ENCODE measurements around the gene NDUFB5. TPM values are rescaled to one million over a fixed set of nuclear protein-coding genes. Genes with fewer than 3 reads are reported as not detected.

Gene NDUFB5
- 100 to 1,000 TPM in 2 of 4 donors, 10 to 100 TPM in 2; 55.9 to 123 (median 95.2) TPM for total RNA-seq

- intact Hi-C loops (cut with DNase I), result no loop called here
- peaks cover 11 to 43% (median 23%) of the 10 kb centered on the region in 3 donors for H3K4me1 ChIP-seq
- DNase-seq, result peak; percentile 71
- H3K9me3 ChIP-seq, result no peaks in the 10 kb centered on the region
- H3K4me3 ChIP-seq, result peak within 1 kb of the TSS; percentile 66 to 98 (median 88)
- TF ChIP-seq POLR2A (IDR thresholded peaks at IDR 0.05), result peak in 3 of 4 donors; percentile 40 to 75 (median 58)
- TF ChIP-seq, protein P1, sequence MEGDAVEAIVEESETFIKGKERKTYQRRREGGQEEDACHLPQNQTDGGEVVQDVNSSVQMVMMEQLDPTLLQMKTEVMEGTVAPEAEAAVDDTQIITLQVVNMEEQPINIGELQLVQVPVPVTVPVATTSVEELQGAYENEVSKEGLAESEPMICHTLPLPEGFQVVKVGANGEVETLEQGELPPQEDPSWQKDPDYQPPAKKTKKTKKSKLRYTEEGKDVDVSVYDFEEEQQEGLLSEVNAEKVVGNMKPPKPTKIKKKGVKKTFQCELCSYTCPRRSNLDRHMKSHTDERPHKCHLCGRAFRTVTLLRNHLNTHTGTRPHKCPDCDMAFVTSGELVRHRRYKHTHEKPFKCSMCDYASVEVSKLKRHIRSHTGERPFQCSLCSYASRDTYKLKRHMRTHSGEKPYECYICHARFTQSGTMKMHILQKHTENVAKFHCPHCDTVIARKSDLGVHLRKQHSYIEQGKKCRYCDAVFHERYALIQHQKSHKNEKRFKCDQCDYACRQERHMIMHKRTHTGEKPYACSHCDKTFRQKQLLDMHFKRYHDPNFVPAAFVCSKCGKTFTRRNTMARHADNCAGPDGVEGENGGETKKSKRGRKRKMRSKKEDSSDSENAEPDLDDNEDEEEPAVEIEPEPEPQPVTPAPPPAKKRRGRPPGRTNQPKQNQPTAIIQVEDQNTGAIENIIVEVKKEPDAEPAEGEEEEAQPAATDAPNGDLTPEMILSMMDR (IDR thresholded peaks at IDR 0.05), result no peak
- H3K36me3 ChIP-seq, result peaks cover 0 to 42% (median 7%) of the 10 kb centered on the region in 3 donors
- H3K27ac ChIP-seq, result peak within 1 kb of the TSS; percentile 93 to 98 (median 94)
- WGBS, 2 donors, result 0 to 1% methylated on average over 19 to 22 of the region's 45 CpGs
- H3K27me3 ChIP-seq, result no peaks in the 10 kb centered on the region
Measured at GRCh38 chr3:179604321-179605078, at the start of gene NDUFB5, which contains the start of gene MRPL47. NDUFB5 (plus strand) TSS chr3:179604794; CDS start chr3:179604816, 22 bp downstream. MRPL47 (minus strand) TSS chr3:179604638; CDS start chr3:179604624, 14 bp downstream.

DNA sequence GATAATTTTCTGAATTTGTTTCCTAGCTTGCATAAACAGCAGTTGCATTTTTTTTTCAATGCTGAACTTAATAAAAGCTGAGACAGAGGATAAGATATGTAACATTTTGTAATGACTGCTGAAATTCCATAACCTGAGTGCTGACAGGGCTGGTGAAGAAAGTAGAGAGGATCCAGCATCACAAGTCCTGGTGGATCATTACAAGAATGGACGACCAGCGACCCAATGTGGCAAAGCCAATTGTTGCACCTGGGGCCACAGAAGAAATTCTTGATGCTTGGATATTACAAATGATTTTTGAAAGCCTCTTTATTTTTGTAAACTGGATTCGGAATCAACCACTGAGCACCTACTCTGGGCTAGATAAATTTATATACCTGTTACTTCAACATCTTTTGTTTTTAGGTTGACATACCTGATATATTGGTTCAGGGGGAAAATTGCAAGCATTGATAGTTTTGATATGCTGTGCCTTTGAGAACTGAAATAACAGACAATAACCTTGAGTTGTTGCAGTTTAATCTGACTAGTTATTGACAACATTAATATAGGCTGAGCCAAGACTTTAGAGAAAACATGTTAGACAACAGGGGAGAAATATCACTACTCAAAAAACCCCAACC lies 45.7 kb upstream of the NDUFB5 start:
- WGBS, 2 donors, result 0 to 2% methylated on average over 3 of the region's 3 CpGs
- intact Hi-C loops (cut with DNase I), result loop anchor here (10.0 kb wide), 1 partner anchor 134 kb away; no protein-coding TSS in a partner anchor

DNA sequence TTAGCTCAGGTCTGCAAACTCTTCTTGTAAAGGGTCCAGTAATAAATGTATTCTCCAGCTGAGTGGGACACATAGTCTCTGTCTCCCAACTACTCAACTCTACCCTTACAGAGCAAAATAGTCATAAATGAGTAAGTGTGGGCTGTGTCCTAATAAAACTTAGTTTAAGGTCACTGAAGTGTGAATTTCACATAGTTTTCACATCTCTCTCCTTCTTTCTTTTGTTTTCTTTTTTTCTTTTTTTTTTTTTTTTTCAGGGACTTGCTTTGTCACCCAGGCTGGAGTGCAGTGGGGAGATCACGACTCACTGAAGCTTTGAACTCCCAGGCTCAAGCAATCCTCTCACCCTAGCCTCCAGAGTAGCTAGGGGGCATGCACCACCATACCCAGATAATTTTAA lies 43.8 kb upstream of the NDUFB5 start:
- intact Hi-C loops (cut with DNase I), result loop anchor here (10.0 kb wide), 1 partner anchor 216 kb away; the partner anchor contains the start of gene MFN1
- DNase-seq, result no peak
- Histone ChIP-seq H3K4me1 (peaks cover 8 to 25% (median 10%) of the 10 kb centered on the region in 3 donors), H3K36me3 (no peaks in the 10 kb centered on the region), H3K27me3 (no peaks in the 10 kb centered on the region), H3K9me3 (no peaks in the 10 kb centered on the region), H3K27ac (no peak overlapping the region), H3K4me3 (no peak overlapping the region)
- TF ChIP-seq, protein P1 (IDR thresholded peaks at IDR 0.05), result no peak
- no peak for TF ChIP-seq POLR2A (IDR thresholded peaks at IDR 0.05)
- WGBS, 2 donors, result 75 to 80% methylated on average over 1 of the region's 1 CpG

More for the DNA sequence above, 45.7 kb upstream of the NDUFB5 start:
- Histone ChIP-seq H3K36me3 (no peaks in the 10 kb centered on the region), H3K9me3 (no peaks in the 10 kb centered on the region), H3K4me1 (peaks cover 3 to 11% (median 3%) of the 10 kb centered on the region in 3 donors), H3K4me3 (no peak overlapping the region), H3K27ac (no peak overlapping the region), H3K27me3 (no peaks in the 10 kb centered on the region)
- no peak for TF ChIP-seq POLR2A (IDR thresholded peaks at IDR 0.05)
- TF ChIP-seq, protein P1 (IDR thresholded peaks at IDR 0.05), result peak in 5 of 6 experiments; percentile 45 to 85 (median 69)
- DNase-seq, result no peak

GRCh38 chr3:179562591-179563270 lies 41.9 kb upstream of the NDUFB5 start, which contains the start of gene ACTL6A:
ACTL6A (plus strand) TSS chr3:179562926; CDS start chr3:179563093, 167 bp downstream.
- Histone ChIP-seq H3K4me1 (peaks cover 8 to 25% (median 10%) of the 10 kb centered on the region in 3 donors), H3K27me3 (no peaks in the 10 kb centered on the region), H3K27ac (peak within 1 kb of the TSS; percentile 90 to 96 (median 94)), H3K4me3 (peak within 1 kb of the TSS; percentile 84 to 98 (median 94)), H3K36me3 (no peaks in the 10 kb centered on the region), H3K9me3 (no peaks in the 10 kb centered on the region)
- peak in 3 of 4 donors; percentile 36 to 71 (median 49) for TF ChIP-seq POLR2A (IDR thresholded peaks at IDR 0.05)
- TF ChIP-seq, protein P1 (IDR thresholded peaks at IDR 0.05), result no peak
- WGBS, 2 donors, result 0 to 1% methylated on average over 17 to 33 of the region's 55 CpGs
- intact Hi-C loops (cut with DNase I), result loop anchor here (10.0 kb wide), 1 partner anchor 218 kb away; the partner anchor contains the start of gene MFN1
- peak; percentile 96 for DNase-seq
